GM21423 (cell line): ENCODE results near the gene CCDC150.
"Not testable (repeated sequence)": the region's sequence is repeated elsewhere in the genome, so short reads cannot be mapped to it uniquely, and the experiment has no call there.

Experiments used
- ATAC-seq: cut with Tn5 transposase; IDR thresholded peaks from one replicate; pipeline ENCODE4 v1.9.1; 2021; ENCODE audit warnings: mild to moderate bottlenecking, moderate library complexity; ENCODE audit not compliant: unreplicated experiment

The CCDC150 gene

GRCh38 chr2:196630531-196630930 is 9.0 kb upstream of the CCDC150 start:
- ATAC-seq = no peak

GRCh38 chr2:196635156-196635555 is 4.4 kb upstream of the CCDC150 start:
- no peak for ATAC-seq

- ATAC-seq = no peak
Observed at GRCh38 chr2:196638765-196639164, 750 bp upstream of the CCDC150 start.

GRCh38 chr2:196640031-196640548 is 575 bp downstream of the CCDC150 start:
- ATAC-seq = no peak

GRCh38 chr2:196649202-196649601 is 9.7 kb downstream of the CCDC150 start:
- no peak for ATAC-seq

GRCh38 chr2:196651387-196652094 is 12.0 kb downstream of the CCDC150 start:
- no peak for ATAC-seq

GRCh38 chr2:196652869-196653268 is 13.4 kb downstream of the CCDC150 start:
- no peak for ATAC-seq

- ATAC-seq = no peak
Observed at GRCh38 chr2:196653843-196654242, 14.3 kb downstream of the CCDC150 start.

GRCh38 chr2:196655761-196656160 is 16.2 kb downstream of the CCDC150 start:
- ATAC-seq = no peak

GRCh38 chr2:196657333-196657732 is 17.8 kb downstream of the CCDC150 start:
- no peak for ATAC-seq

- no peak for ATAC-seq
Observed at GRCh38 chr2:196659844-196660243, 20.3 kb downstream of the CCDC150 start.

GRCh38 chr2:196660244-196660643 is 20.7 kb downstream of the CCDC150 start:
- ATAC-seq = no peak

- ATAC-seq = no peak
Observed at GRCh38 chr2:196670342-196670741, 30.8 kb downstream of the CCDC150 start.

- ATAC-seq = no peak
Observed at GRCh38 chr2:196675963-196676362, 36.4 kb downstream of the CCDC150 start.

GRCh38 chr2:196677404-196677803 is 37.9 kb downstream of the CCDC150 start:
- no peak for ATAC-seq

- ATAC-seq = no peak
Observed at GRCh38 chr2:196679368-196679767, 39.9 kb downstream of the CCDC150 start.

- no peak for ATAC-seq
Observed at GRCh38 chr2:196681510-196681909, 42.0 kb downstream of the CCDC150 start.

GRCh38 chr2:196685792-196686191 is 46.3 kb downstream of the CCDC150 start:
- ATAC-seq = no peak

- ATAC-seq = not testable (repeated sequence)
Observed at GRCh38 chr2:196686737-196687136, 47.2 kb downstream of the CCDC150 start.

GRCh38 chr2:196696423-196697079 is 57.0 kb downstream of the CCDC150 start:
- no peak for ATAC-seq

- ATAC-seq = no peak
Observed at GRCh38 chr2:196697825-196698224, 58.3 kb downstream of the CCDC150 start.

GRCh38 chr2:196702641-196703040 is 63.1 kb downstream of the CCDC150 start:
- no peak for ATAC-seq
